DOHH2 (cell line): ENCODE measurements around the gene FCHSD2.

ENCODE experiments used
- CTCF ChIP-seq: fragments of 200-600 bp; sonication (generic); IDR thresholded peaks from one replicate; pipeline ENCODE4 v1.5.1; 2014; ENCODE audit warnings: antibody characterized with exemption, mild to moderate bottlenecking, low read depth, low read length; ENCODE audit not compliant: poor library complexity, severe bottlenecking
- EZH2phosphoT487 ChIP-seq: fragments of 200-600 bp; sonication (generic); IDR thresholded peaks from 2 replicates; pipeline ENCODE4 v1.6.1; 2017; ENCODE audit warnings: borderline replicate concordance, mild to moderate bottlenecking, antibody characterized with exemption, low read length, moderate library complexity, mixed read lengths

GRCh38 chr11:72867970-72868369 is 274.1 kb downstream of the FCHSD2 start:
- TF ChIP-seq CTCF (no peak), EZH2phosphoT487 (no peak)
